H9 (cell line): ENCODE data around the gene PTPRR. TPM values are rescaled to one million over a fixed set of nuclear protein-coding genes. Genes with fewer than 3 reads are reported as not detected.
A peak's percentile ranks its signal among the peaks of the same experiment; 100 is the strongest.

ENCODE experiments used
- DNase-seq: peaks from one replicate; pipeline ENCODE4 v3.0.0-alpha.2; 2017
- H2AFZ ChIP-seq: one replicate; pipeline ENCODE4 v1.6.1; 2013; ENCODE audit warnings: mild to moderate bottlenecking, low read length, control low read depth, moderate library complexity
- H2AK5ac ChIP-seq: 2 replicates; pipeline ENCODE4 v1.6.1; 2013; ENCODE audit warnings: low read length, control low read depth, mixed read lengths; ENCODE audit not compliant: insufficient read length
- H2BK120ac ChIP-seq: one replicate; pipeline ENCODE4 v1.6.1; 2013; ENCODE audit warnings: low read depth, mild to moderate bottlenecking, low read length, control low read depth, inconsistent platforms; ENCODE audit not compliant: poor library complexity, severe bottlenecking
- H2BK12ac ChIP-seq: 2 replicates; pipeline ENCODE4 v1.6.1; 2013; ENCODE audit warnings: low read length, control low read depth, mixed read lengths, low read depth; ENCODE audit not compliant: insufficient read length
- H2BK15ac ChIP-seq: 2 replicates; pipeline ENCODE4 v1.6.1; 2013; ENCODE audit warnings: low read depth, low read length, control low read depth
- H2BK20ac ChIP-seq: one replicate; pipeline ENCODE4 v1.6.1; 2013; ENCODE audit warnings: low read depth, mild to moderate bottlenecking, low read length, control low read depth, inconsistent platforms; ENCODE audit not compliant: poor library complexity, severe bottlenecking
- H2BK5ac ChIP-seq: 2 replicates; pipeline ENCODE4 v1.6.1; 2013; ENCODE audit warnings: low read length, control low read depth, mixed read lengths; ENCODE audit not compliant: insufficient read length
- H3K14ac ChIP-seq: 2 replicates; pipeline ENCODE4 v1.6.1; 2013; ENCODE audit warnings: low read length, control low read depth; ENCODE audit not compliant: insufficient read depth
- H3K18ac ChIP-seq: 2 replicates; pipeline ENCODE4 v1.6.1; 2013; ENCODE audit warnings: low read depth, mild to moderate bottlenecking, mixed read lengths, low read length, control low read depth; ENCODE audit not compliant: insufficient read length
- H3K23ac ChIP-seq: 2 replicates; pipeline ENCODE4 v1.6.1; 2013; ENCODE audit warnings: low read length, control low read depth, mixed read lengths, low read depth; ENCODE audit not compliant: insufficient read length
- H3K23me2 ChIP-seq: 2 replicates; pipeline ENCODE4 v1.6.1; 2013; ENCODE audit warnings: low read depth, mild to moderate bottlenecking, mixed read lengths, low read length, control low read depth; ENCODE audit not compliant: insufficient read length, poor library complexity, severe bottlenecking
- H3K27ac ChIP-seq: 2 replicates; pipeline ENCODE4 v1.5.1; 2013; ENCODE audit warnings: low read length, control low read depth, mixed read lengths, low read depth; ENCODE audit not compliant: insufficient read length
- H3K27me3 ChIP-seq: 2 replicates; pipeline ENCODE4 v1.6.1; 2013; ENCODE audit warnings: low read length, control low read depth, inconsistent platforms; ENCODE audit not compliant: insufficient read depth
- H3K4ac ChIP-seq: 2 replicates; pipeline ENCODE4 v1.6.1; 2013; ENCODE audit warnings: low read depth, mild to moderate bottlenecking, control low read depth, inconsistent platforms, low read length, moderate library complexity
- H3K4me1 ChIP-seq: 2 replicates; pipeline ENCODE4 v1.6.1; 2013; ENCODE audit warnings: low read length, control low read depth, inconsistent platforms; ENCODE audit not compliant: insufficient read depth
- H3K4me2 ChIP-seq: 2 replicates; pipeline ENCODE4 v1.6.1; 2013; ENCODE audit warnings: low read length, control low read depth, mixed read lengths; ENCODE audit not compliant: insufficient read length, insufficient read depth
- H3K56ac ChIP-seq: 2 replicates; pipeline ENCODE4 v1.6.1; 2013; ENCODE audit warnings: low read depth, mild to moderate bottlenecking, mixed read lengths, low read length, control low read depth; ENCODE audit not compliant: insufficient read length
- H3K79me1 ChIP-seq: 2 replicates; pipeline ENCODE4 v1.6.1; 2013; ENCODE audit warnings: low read depth, mild to moderate bottlenecking, moderate library complexity, low read length, control low read depth, inconsistent platforms; ENCODE audit not compliant: insufficient read depth, poor library complexity, severe bottlenecking
- H3K79me2 ChIP-seq: 2 replicates; pipeline ENCODE4 v1.6.1; 2013; ENCODE audit warnings: low read length, control low read depth, inconsistent platforms; ENCODE audit not compliant: insufficient read depth
- H3K9ac ChIP-seq: 2 replicates; pipeline ENCODE4 v1.6.1; 2013; ENCODE audit warnings: low read length, control low read depth, mixed read lengths; ENCODE audit not compliant: insufficient read length; ENCODE audit errors: extremely low read depth
- H3K9me3 ChIP-seq: one replicate; pipeline ENCODE4 v1.6.1; 2013; ENCODE audit warnings: low read depth, low read length, inconsistent platforms; ENCODE audit not compliant: control insufficient read depth
- H3T11ph ChIP-seq: one replicate; pipeline ENCODE4 v1.6.1; 2013; ENCODE audit warnings: mild to moderate bottlenecking, low read length, control low read depth, inconsistent platforms
- H4K20me1 ChIP-seq: one replicate; pipeline ENCODE4 v1.6.1; 2013; ENCODE audit not compliant: control insufficient read depth, insufficient read length, insufficient read depth
- H4K5ac ChIP-seq: 2 replicates; pipeline ENCODE4 v1.6.1; 2013; ENCODE audit warnings: low read depth, mild to moderate bottlenecking, mixed read lengths, low read length, control low read depth; ENCODE audit not compliant: insufficient read length
- H4K8ac ChIP-seq: replicated peaks from 2 replicates; pipeline ENCODE4 v1.6.1; 2013; ENCODE audit warnings: low read length, control low read depth, mixed read lengths, low read depth; ENCODE audit not compliant: insufficient read length
- H4K91ac ChIP-seq: 2 replicates; pipeline ENCODE4 v1.6.1; 2013; ENCODE audit warnings: low read depth, mild to moderate bottlenecking, moderate library complexity, mixed read lengths, low read length, control low read depth; ENCODE audit not compliant: insufficient read length
- H3K27ac Mint-ChIP-seq, 3 experiments: 2 replicates in 2 of 3; 3 replicates in 1 of 3; pipeline ENCODE4 v1.8.0; 2020 to 2021; ENCODE audit warnings: mixed read lengths in 3 of 3, mild to moderate bottlenecking in 1 of 3, moderate library complexity in 1 of 3
- H3K27me3 Mint-ChIP-seq: 2 replicates; pipeline ENCODE4 v1.8.0; 2021; ENCODE audit warnings: low read depth, mild to moderate bottlenecking, moderate library complexity, mixed read lengths
- H3K36me3 Mint-ChIP-seq, 3 experiments: 2 replicates in 2 of 3; 3 replicates in 1 of 3; pipeline ENCODE4 v1.8.0; 2020 to 2021; ENCODE audit warnings: low read depth in 3 of 3, mixed read lengths in 3 of 3; ENCODE audit not compliant: insufficient read depth in 1 of 3
- H3K4me1 Mint-ChIP-seq, 2 experiments: 2 replicates each; pipeline ENCODE4 v1.8.0; 2020; ENCODE audit warnings: mixed read lengths in 2 of 2
- H3K4me3 Mint-ChIP-seq, 2 experiments: 2 replicates in 1 of 2; 3 replicates in 1 of 2; pipeline ENCODE4 v1.8.0; 2020 to 2021; ENCODE audit warnings: mild to moderate bottlenecking in 2 of 2, mixed read lengths in 2 of 2, moderate library complexity in 1 of 2
- H3K9me3 Mint-ChIP-seq, 2 experiments: 2 replicates in 1 of 2; 3 replicates in 1 of 2; pipeline ENCODE4 v1.8.0; 2020; ENCODE audit warnings: mild to moderate bottlenecking in 2 of 2, mixed read lengths in 2 of 2, moderate library complexity in 1 of 2
- CTCF ChIP-seq: fragments of 200-600 bp; sonication (generic); conservative IDR thresholded peaks from 3 replicates; pipeline ENCODE4 v1.8.0; 2021; ENCODE audit warnings: antibody characterized with exemption, mild to moderate bottlenecking
- WGBS: extraction: QIAGEN DNeasy Blood & Tissue Kit; methylation state at CpG from one replicate; pipeline ENCODE4 v1.1.7; 2013; ENCODE audit warnings: missing lambda C conversion rate, low lambda C conversion rate, mixed read lengths; ENCODE audit not compliant: insufficient read length; ENCODE audit errors: extremely low coverage; 5-methylcytosine and 5-hydroxymethylcytosine counted together
- total RNA-seq: library from RNA; stranded (reverse); gene quantifications from 2 replicates; pipeline ENCODE4 v1.2.1, GENCODE V29; 2021

Gene PTPRR
- total RNA-seq, 1 experiment from 2014 or later: 0.22 TPM

- no peak overlapping the region for H3K4ac ChIP-seq
- peak overlapping the region in 1 of 3 experiments; percentile 95; a peak in 2 of 7 replicates for H3K27ac Mint-ChIP-seq
- H3K23ac ChIP-seq: no peak overlapping the region
- peaks cover 18 to 36% of the 10 kb centered on the region in 2 experiments for H3K4me1 Mint-ChIP-seq
- H2BK20ac ChIP-seq: no peak overlapping the region
- H3K79me2 ChIP-seq: no peaks in the 10 kb centered on the region
- no peak overlapping the region for H4K8ac ChIP-seq
- H2BK120ac ChIP-seq: no peak overlapping the region
- no peak overlapping the region for H3K18ac ChIP-seq
- H3K9ac ChIP-seq: no peak overlapping the region
- H3K4me1 ChIP-seq: peaks cover 9% of the 10 kb centered on the region; the same call in 1 of the 2 replicates
- H3K36me3 Mint-ChIP-seq: no peaks in the 10 kb centered on the region
- H3K9me3 Mint-ChIP-seq: no peaks in the 10 kb centered on the region
- no peak overlapping the region for H3K4me3 Mint-ChIP-seq
- no peaks in the 10 kb centered on the region for H3K27me3 ChIP-seq
- no peak overlapping the region for H2BK5ac ChIP-seq
- H2BK15ac ChIP-seq: no peak overlapping the region
- H4K20me1 ChIP-seq: no peaks in the 10 kb centered on the region
- no peaks in the 10 kb centered on the region for H3K79me1 ChIP-seq
- H3K56ac ChIP-seq: no peak overlapping the region
- H3T11ph ChIP-seq: no peak overlapping the region
- H3K27ac ChIP-seq: no peak overlapping the region
- no peak overlapping the region for H2AFZ ChIP-seq
- H4K5ac ChIP-seq: no peak overlapping the region
- no peak for TF ChIP-seq CTCF
- H3K4me2 ChIP-seq: no peak overlapping the region
- H3K23me2 ChIP-seq: peaks cover 2% of the 10 kb centered on the region
- H2BK12ac ChIP-seq: no peak overlapping the region
- no peaks in the 10 kb centered on the region for H3K9me3 ChIP-seq
- WGBS: no CpG with 5 or more reads among the region's 1 CpG
- DNase-seq: no peak
- no peak overlapping the region for H4K91ac ChIP-seq
- no peak overlapping the region for H2AK5ac ChIP-seq
- no peaks in the 10 kb centered on the region for H3K27me3 Mint-ChIP-seq
- H3K14ac ChIP-seq: no peak overlapping the region
These were observed 273.7 kb downstream of the PTPRR start for GRCh38 chr12:70646850-70647249.
